ENCODE measurements around the gene TRIM67.
A peak's percentile ranks its signal among the peaks of the same experiment; 100 is the strongest.

Gene TRIM67

DNA sequence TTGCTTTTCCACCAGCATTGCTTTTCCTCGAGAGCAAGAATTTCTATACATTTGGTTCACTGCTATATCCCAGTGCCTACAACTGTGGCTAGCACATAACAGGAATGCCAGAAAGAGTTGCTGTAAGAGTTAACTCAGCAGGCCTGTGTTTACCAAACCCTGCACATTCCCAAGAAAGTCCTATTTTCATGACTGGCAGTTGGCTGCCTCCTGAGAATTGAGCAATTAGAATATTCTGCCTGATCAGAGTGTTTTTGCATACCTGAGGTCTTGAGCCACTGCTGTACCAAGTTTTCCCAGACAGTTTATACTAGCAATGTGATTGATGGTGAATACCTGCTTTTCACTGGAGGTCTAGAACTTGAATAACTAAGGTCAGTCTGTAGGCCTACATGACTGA lies 76.4 kb downstream of the TRIM67 start:
- no peak for DNase-seq

DNA sequence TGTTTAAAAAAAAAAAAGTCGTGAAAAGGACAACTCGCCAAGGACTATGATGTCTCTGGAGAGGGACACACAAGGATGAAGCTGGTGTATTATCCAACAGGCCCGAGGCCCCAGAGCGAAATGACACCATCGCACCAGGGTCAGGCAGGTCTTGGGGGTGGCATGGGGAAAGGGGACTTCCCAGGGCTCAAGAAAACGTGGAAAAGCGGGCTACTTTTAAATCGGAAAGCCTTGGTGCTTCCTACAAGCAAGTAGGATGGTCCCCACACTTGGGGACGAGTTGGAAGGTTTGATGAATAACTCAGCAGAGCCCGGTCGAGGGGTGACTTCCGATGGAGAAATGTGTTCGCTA lies 78.6 kb downstream of the TRIM67 start:
- DNase-seq: no peak

DNA sequence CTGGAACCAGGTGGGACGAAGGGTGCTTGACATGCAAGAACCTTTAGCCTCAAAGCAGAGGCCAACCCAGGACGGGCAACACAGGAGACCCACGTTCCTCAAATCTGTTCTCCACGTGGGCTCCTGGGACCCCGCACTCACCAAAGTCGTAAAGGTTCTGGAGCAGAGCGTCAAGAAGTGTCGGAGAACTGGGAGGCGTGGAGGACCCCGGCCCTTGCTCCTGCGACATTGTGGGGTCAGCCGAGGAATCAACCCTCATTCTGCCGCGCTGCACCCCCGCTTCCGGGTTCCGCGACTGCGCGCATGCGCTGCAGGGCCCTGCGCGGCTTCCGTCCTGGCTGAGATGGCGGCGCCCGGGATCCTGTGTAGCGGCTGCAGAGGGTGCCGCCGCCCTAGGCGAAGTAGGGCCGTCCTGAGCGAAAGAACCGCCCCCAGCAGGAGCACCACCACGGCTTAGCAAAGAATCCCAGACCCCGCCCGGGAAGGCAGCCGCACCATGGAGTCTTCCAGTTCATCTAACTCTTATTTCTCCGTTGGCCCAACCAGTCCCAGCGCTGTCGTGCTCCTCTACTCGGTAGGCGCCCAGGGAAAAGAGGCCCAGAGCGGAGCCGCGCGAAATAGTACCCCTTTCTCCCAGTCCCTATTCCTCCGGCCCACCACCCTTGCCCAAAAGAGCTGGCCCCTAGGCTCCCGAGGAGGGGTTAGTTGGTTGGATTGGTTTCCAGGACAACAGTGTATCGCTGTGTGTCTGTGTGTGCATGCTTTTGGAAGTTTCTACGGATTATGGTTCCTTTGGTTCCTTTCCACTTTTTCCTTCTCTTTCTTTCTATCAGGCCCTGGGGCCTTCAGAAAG lies 79.3 kb downstream of the TRIM67 start, which contains the start of gene GNPAT:
Gene GNPAT (plus strand): TSS at position 330 of the 853 bp plus-strand sequence. CDS start 167 bp downstream, at position 497.
- DNase-seq: peak; percentile 85

DNA sequence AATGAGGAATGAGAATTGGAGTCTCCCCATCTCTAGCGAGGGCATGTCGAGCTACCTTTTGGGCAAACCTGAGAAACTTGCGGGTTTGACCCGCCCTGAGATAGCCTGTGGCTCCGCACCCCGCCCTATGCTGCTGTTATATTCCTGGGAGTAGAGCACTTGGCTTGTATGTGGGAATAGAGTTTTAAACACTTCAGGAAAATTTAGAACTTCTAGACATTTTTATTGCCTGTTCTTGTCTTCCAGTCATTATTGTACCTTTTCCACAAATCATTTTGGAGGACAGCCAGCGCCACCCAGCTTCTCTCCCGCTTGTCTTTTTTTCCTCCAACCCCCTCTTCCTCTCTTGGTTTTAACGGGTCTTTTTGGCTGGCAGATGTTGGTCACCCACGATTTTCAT lies 79.9 kb downstream of the TRIM67 start:
- DNase-seq: no peak

DNA sequence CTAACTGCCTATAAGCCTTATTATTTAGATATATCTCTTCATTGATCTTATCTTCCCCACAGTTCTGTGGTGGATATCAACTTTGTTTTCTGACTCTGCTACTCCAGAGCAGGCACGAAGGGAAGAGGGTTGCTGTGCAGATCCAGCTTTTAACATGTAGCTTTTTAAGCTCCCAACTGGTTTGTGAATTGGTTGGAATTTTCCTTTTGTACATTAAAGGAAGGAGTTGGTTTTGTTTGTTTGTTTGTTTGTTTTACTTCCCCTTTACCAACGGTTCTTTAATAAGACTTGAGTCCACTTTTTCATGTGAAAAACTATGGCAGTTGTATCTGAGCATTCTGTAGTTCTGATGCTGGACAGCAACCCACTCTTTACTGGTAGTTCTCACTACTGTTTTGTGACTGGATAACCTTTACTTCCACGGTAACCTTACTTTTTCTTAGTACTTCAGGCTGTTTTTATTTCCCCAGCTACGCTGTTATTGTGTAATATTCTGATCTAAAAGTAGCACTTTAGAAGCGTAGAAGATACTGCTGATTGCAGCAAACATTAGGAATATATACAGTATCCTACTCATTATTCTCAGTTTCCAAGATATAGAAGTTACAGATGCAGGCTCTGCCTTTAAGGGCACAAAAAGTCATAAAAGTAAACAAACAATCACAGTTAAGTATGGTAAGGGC lies 80.8 kb downstream of the TRIM67 start:
- DNase-seq: no peak

DNA sequence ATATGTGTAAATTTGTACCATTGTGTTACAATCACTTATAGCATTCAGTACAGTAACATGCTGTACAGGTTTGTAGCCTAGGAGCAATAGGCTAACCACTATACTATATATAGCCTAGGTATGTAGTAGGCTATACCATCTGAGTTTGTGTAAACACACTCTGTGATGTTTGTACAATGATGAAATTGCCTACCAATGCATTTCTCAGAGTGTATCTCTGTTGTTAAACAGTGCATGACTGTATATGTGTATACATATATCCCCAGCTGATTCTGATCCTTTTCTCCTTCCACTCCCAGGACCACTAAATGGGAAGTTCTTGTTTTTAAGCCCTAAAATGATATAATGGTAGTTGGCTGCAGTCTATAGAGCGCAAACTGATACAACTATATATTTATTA lies 86.9 kb downstream of the TRIM67 start:
- no peak for DNase-seq

DNA sequence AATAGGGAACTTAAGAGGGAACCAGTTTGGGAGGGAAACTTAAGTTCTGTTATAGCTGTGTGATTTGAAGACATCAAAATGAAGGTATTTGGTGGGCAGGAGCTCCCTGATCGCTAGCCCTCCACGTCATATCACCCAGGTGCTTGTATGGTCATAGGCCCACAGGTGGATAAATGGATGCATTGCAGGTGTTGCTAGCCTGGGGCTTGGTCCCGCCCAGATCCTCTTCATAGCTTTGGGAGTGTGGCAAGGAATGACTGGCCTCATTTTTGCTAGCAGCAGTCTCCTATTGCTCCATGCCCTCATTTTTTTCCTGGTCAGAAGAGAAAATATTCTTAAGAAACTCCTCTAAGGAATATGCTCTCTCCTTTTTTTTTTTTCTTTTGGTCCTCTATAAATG lies 90.5 kb downstream of the TRIM67 start:
- no peak for DNase-seq

DNA sequence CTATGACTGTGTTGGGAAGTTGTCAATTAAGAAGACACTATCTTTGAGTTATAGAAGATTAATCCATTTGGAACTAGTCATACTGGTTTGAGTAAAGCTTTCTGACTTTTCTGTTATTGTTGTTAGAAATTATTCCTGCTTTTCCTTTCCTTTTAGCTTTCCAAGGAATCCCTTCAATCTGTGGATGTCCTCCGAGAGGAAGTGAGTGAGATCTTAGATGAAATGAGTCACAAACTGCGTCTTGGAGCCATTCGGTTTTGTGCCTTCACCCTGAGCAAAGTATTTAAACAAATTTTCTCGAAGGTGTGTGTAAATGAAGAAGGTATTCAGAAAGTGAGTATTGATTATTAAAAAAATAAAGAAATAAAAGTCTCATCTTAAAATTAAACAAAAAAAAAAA lies 98.5 kb downstream of the TRIM67 start:
- DNase-seq: no peak

DNA sequence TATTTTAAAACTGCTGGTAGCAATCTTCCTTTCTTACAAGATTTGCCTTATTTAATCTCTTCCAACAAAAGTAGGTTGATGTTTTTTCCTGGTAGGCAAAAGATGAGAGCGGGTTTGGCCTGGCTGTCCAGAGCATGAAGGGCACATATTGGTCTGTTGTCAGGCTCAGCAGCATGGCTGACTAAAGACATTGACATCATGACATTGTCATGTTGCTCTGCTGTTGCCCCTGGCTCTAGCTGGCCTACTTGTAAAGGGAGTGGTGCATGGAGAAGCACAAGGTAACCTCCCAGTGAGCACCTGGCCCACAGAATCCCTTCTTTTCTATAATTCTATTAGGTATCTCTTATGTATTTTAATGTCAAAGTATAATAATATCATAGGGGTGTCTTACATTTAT lies 102.8 kb downstream of the TRIM67 start:
- DNase-seq: no peak

DNA sequence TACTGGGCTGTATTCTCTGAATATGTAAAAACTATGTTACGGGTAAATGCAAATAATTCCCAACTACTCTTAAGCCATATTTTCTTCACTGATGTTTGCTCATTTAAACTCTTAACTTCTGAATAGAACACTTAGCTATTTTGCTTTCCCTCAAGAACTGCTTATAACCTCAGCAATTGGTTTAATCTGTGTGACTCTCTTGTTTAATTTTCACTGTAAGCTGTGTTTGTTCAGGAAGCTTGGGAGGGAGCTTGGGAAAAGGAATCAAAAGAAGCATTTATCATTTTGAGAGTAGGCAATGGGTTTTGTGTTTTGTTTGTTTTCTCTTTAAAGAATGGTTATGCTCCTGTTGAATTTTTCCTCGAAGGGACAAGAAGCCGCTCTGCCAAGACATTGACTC lies 103.5 kb downstream of the TRIM67 start:
- no peak for DNase-seq

DNA sequence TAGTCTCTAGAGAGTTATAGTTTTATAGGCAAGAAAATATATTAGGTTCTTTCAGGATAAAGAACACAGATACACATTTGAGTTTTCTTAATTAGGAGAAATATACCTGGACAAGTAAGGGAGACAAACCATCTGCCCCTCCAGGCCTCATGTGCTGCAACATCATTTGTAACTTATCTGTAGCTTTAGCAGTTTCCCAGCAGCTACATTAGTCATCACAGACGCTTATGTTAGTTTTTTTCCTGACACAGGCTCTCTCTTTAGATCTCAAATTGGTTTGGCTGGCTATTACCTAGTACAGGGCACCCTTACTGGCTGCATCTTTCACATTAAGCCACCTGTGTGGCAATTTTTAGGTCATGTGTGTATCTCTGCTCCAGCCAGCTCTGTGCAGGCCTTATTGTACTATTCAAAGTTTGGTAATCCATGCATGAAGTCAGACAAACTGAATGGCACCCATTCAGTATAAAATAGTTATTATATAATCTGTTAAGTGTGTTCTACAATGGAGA lies 105.0 kb downstream of the TRIM67 start:
- no peak for DNase-seq

Data from effector CD8-positive, alpha-beta T cell (primary cell).